PC-9 (cell line): Measurements from ENCODE around the gene PLAC1.

Experiments
- EZH2 ChIP-seq: fragments of 200-600 bp; sonication (generic); IDR thresholded peaks from 2 replicates; pipeline ENCODE4 v1.8.0; 2017; ENCODE audit warnings: antibody characterized with exemption, low read depth
- TF ChIP-seq, protein P1 (sequence below): fragments of 200-600 bp; sonication (generic); conservative IDR thresholded peaks from 2 replicates; pipeline ENCODE4 v1.6.1; 2017; ENCODE audit warnings: mixed run types, antibody characterized with exemption, mild to moderate bottlenecking, moderate library complexity

DNA sequence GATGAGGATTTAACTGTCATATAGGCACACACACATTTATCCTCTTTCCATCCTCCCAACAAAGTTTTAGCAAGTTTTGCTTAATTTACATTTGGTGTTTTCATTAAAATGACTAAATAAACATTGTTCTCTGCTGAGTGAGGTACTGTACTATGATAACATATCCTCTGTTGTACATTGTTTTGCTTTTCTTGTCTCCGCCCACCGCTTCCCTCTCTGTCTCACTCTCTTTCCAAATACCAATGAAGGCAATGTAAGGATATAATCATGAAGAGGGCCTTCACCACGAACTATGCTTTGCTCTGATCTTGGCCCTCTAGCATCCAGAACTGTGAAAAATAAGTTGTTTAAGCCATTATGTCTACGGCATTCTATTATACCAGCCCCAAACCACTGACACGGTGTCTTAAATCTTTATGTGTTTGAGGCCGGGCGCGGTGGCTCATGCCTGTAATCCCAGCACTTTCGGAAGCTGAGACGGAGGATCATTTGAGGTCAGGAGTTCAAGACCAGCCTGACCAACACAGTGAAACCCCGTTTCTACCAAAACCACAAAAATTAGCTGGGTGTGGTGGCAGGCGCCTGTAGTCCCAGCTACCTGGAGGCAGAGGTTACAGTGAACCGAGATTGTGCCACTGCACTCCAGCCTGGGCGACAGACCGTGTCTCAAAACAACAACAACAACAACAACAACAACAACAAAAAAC, 133.0 kb downstream of the PLAC1 start:
- TF ChIP-seq, protein P1, sequence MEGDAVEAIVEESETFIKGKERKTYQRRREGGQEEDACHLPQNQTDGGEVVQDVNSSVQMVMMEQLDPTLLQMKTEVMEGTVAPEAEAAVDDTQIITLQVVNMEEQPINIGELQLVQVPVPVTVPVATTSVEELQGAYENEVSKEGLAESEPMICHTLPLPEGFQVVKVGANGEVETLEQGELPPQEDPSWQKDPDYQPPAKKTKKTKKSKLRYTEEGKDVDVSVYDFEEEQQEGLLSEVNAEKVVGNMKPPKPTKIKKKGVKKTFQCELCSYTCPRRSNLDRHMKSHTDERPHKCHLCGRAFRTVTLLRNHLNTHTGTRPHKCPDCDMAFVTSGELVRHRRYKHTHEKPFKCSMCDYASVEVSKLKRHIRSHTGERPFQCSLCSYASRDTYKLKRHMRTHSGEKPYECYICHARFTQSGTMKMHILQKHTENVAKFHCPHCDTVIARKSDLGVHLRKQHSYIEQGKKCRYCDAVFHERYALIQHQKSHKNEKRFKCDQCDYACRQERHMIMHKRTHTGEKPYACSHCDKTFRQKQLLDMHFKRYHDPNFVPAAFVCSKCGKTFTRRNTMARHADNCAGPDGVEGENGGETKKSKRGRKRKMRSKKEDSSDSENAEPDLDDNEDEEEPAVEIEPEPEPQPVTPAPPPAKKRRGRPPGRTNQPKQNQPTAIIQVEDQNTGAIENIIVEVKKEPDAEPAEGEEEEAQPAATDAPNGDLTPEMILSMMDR, result no peak
- no peak for TF ChIP-seq EZH2
